ENCODE data around the gene SPON1.

Gene SPON1

GRCh38 chr11:14235701-14236100 is 273.2 kb downstream of the SPON1 start:
- H3F3A ChIP-seq (ENCODE audit: insufficient read depth, low read length), result peaks cover 15% of the 10 kb centered on the region; the same call in 1 of the 2 replicates
- TF ChIP-seq EZH2phosphoT487 (IDR thresholded peaks at IDR 0.05; ENCODE audit: low read length), result no peak
- no peak for TF ChIP-seq CTCF (IDR thresholded peaks at IDR 0.05; ENCODE audit: low read length)
- no peak for TF ChIP-seq EZH2 (optimal IDR thresholded peaks at IDR 0.05; ENCODE audit: low read depth, low read length)
- H3K9me3 ChIP-seq (replicated peaks; ENCODE audit: insufficient read depth, low read length), result no peaks in the 10 kb centered on the region
- no peak overlapping the region for H3K9ac ChIP-seq (ENCODE audit: low read length)
- H3K4me3 ChIP-seq (ENCODE audit: low read length), result no peak overlapping the region
- no peaks in the 10 kb centered on the region for H3K36me3 ChIP-seq (replicated peaks; ENCODE audit: insufficient read depth, low read length)
- peaks cover 18% of the 10 kb centered on the region for H3K4me1 ChIP-seq (ENCODE audit: low read length)
- H3K9me2 ChIP-seq (replicated peaks; ENCODE audit: insufficient read depth, low read length), result no peaks in the 10 kb centered on the region
- no peaks in the 10 kb centered on the region for H4K20me1 ChIP-seq (ENCODE audit: insufficient read depth, low read length)
- no peak overlapping the region for H2AFZ ChIP-seq (ENCODE audit: low read length)
- H3K27ac ChIP-seq (ENCODE audit: low read length), result no peak overlapping the region
- H3K4me2 ChIP-seq (ENCODE audit: low read depth, low read length), result no peak overlapping the region
- H3K27me3 ChIP-seq (replicated peaks; ENCODE audit: insufficient read depth, low read length), result no peaks in the 10 kb centered on the region
- H3K79me2 ChIP-seq (ENCODE audit: low read length), result no peaks in the 10 kb centered on the region
- DNase-seq, result no peak

GRCh38 chr11:14237444-14237961 is 275.0 kb downstream of the SPON1 start:
- no peaks in the 10 kb centered on the region for H3K36me3 ChIP-seq (replicated peaks; ENCODE audit: insufficient read depth, low read length)
- no peaks in the 10 kb centered on the region for H3K79me2 ChIP-seq (ENCODE audit: low read length)
- H3F3A ChIP-seq (ENCODE audit: insufficient read depth, low read length), result peaks cover 15% of the 10 kb centered on the region; the same call in 1 of the 2 replicates
- peak; percentile 84 for DNase-seq
- no peaks in the 10 kb centered on the region for H4K20me1 ChIP-seq (ENCODE audit: insufficient read depth, low read length)
- H3K9me3 ChIP-seq (replicated peaks; ENCODE audit: insufficient read depth, low read length), result no peaks in the 10 kb centered on the region
- no peak overlapping the region for H3K9ac ChIP-seq (ENCODE audit: low read length)
- no peaks in the 10 kb centered on the region for H3K27me3 ChIP-seq (replicated peaks; ENCODE audit: insufficient read depth, low read length)
- H3K27ac ChIP-seq (ENCODE audit: low read length), result peak overlapping the region; percentile 35; the same call in 1 of the 2 replicates
- TF ChIP-seq CTCF (IDR thresholded peaks at IDR 0.05; ENCODE audit: low read length), result no peak
- no peak for TF ChIP-seq EZH2phosphoT487 (IDR thresholded peaks at IDR 0.05; ENCODE audit: low read length)
- no peak for TF ChIP-seq EZH2 (optimal IDR thresholded peaks at IDR 0.05; ENCODE audit: low read depth, low read length)
- H3K4me2 ChIP-seq (ENCODE audit: low read depth, low read length), result peak overlapping the region; percentile 55
- peak overlapping the region; percentile 19; the same call in 1 of the 2 replicates for H3K4me3 ChIP-seq (ENCODE audit: low read length)
- no peaks in the 10 kb centered on the region for H3K9me2 ChIP-seq (replicated peaks; ENCODE audit: insufficient read depth, low read length)
- H3K4me1 ChIP-seq (ENCODE audit: low read length), result peaks cover 18% of the 10 kb centered on the region
- H2AFZ ChIP-seq (ENCODE audit: low read length), result peak overlapping the region; percentile 25

- no peak overlapping the region for H2AFZ ChIP-seq (ENCODE audit: low read length)
- H3K9me3 ChIP-seq (replicated peaks; ENCODE audit: insufficient read depth, low read length), result no peaks in the 10 kb centered on the region
- TF ChIP-seq EZH2phosphoT487 (IDR thresholded peaks at IDR 0.05; ENCODE audit: low read length) (no peak), CTCF (IDR thresholded peaks at IDR 0.05; ENCODE audit: low read length) (no peak), EZH2 (optimal IDR thresholded peaks at IDR 0.05; ENCODE audit: low read depth, low read length) (no peak)
- H3K4me1 ChIP-seq (ENCODE audit: low read length), result peaks cover 18% of the 10 kb centered on the region
- no peaks in the 10 kb centered on the region for H3K36me3 ChIP-seq (replicated peaks; ENCODE audit: insufficient read depth, low read length)
- H3K27me3 ChIP-seq (replicated peaks; ENCODE audit: insufficient read depth, low read length), result no peaks in the 10 kb centered on the region
- no peak overlapping the region for H3K9ac ChIP-seq (ENCODE audit: low read length)
- H3K9me2 ChIP-seq (replicated peaks; ENCODE audit: insufficient read depth, low read length), result no peaks in the 10 kb centered on the region
- peaks cover 15% of the 10 kb centered on the region; the same call in 1 of the 2 replicates for H3F3A ChIP-seq (ENCODE audit: insufficient read depth, low read length)
- DNase-seq, result no peak
- no peaks in the 10 kb centered on the region for H4K20me1 ChIP-seq (ENCODE audit: insufficient read depth, low read length)
- no peaks in the 10 kb centered on the region for H3K79me2 ChIP-seq (ENCODE audit: low read length)
- H3K4me3 ChIP-seq (ENCODE audit: low read length), result no peak overlapping the region
- no peak overlapping the region for H3K4me2 ChIP-seq (ENCODE audit: low read depth, low read length)
- no peak overlapping the region for H3K27ac ChIP-seq (ENCODE audit: low read length)
Observed at GRCh38 chr11:14240221-14240620, 277.7 kb downstream of the SPON1 start.
